NT2/D1 (cell line): ENCODE measurements around the gene PTER.

Source experiments
- SUZ12 ChIP-seq: IDR thresholded peaks from 2 replicates; pipeline ENCODE4 v1.6.1; 2011; ENCODE audit not compliant: insufficient read length, insufficient read depth; ENCODE audit errors: extremely low read depth
- ZNF274 ChIP-seq: IDR thresholded peaks from 2 replicates; pipeline ENCODE4 v1.6.1; 2011; ENCODE audit warnings: mild to moderate bottlenecking, low read depth, low read length

DNA sequence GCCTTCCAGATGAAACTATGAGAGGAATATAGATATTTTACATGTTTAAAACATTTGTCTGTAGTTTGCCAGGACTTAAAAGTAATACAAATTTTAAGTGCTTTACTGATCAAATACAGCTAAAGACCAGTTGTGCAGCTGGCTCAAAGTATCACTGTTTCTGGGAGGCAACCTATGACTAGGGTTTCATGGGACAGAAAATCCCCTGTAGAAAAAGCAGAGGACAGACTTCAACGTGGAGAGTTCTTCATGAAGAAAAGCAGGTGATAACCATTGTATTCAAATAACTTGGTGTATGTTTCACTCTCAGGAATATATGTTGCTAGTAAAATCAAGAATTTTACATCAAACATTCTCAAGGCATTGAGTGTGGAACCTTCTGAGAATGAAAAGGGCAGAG, 40.9 kb downstream of the PTER start:
- no peak for TF ChIP-seq ZNF274
- no peak for TF ChIP-seq SUZ12
